Neural cell (in vitro differentiated cells): ENCODE measurements around the gene CGNL1. TPM values are rescaled to one million over a fixed set of nuclear protein-coding genes. Genes with fewer than 3 reads are reported as not detected.

ENCODE experiments used
- H2AFZ ChIP-seq: fragments of 200-600, 300-800 bp; sonication (generic), shearing (Covaris generic); 2 replicates; pipeline ENCODE4 v1.6.0; 2014; ENCODE audit warnings: low read depth, mild to moderate bottlenecking, antibody characterized with exemption, low read length, moderate library complexity
- H3F3A ChIP-seq: fragments of 200-600 bp; shearing (Covaris generic); 2 replicates; pipeline ENCODE4 v1.6.1; 2016; ENCODE audit warnings: mild to moderate bottlenecking, moderate library complexity, mixed read lengths, antibody characterized with exemption, low read length; ENCODE audit not compliant: insufficient read depth, poor library complexity, severe bottlenecking
- H3K27ac ChIP-seq: fragments of 200-600, 300-800 bp; sonication (generic), shearing (Covaris generic); 2 replicates; pipeline ENCODE4 v1.5.1; 2014; ENCODE audit warnings: mild to moderate bottlenecking, low read length, moderate library complexity
- H3K27me3 ChIP-seq: fragments of 300-800, 200-600 bp; sonication (generic), shearing (Covaris generic); 2 replicates; pipeline ENCODE4 v1.6.0; 2014; ENCODE audit warnings: mild to moderate bottlenecking, low read depth, low read length, moderate library complexity; ENCODE audit not compliant: insufficient read depth
- H3K36me3 ChIP-seq: fragments of 300-800, 200-600 bp; sonication (generic), shearing (Covaris generic); 2 replicates; pipeline ENCODE4 v1.5.1; 2014; ENCODE audit warnings: mild to moderate bottlenecking, antibody characterized with exemption, low read length, moderate library complexity; ENCODE audit not compliant: insufficient read depth
- H3K4me2 ChIP-seq: fragments of 300-800, 200-600 bp; sonication (generic), shearing (Covaris generic); 2 replicates; pipeline ENCODE4 v1.6.0; 2014; ENCODE audit warnings: mild to moderate bottlenecking, low read length
- H3K4me3 ChIP-seq: fragments of 300-800, 200-600 bp; sonication (generic), shearing (Covaris generic); 2 replicates; pipeline ENCODE4 v1.5.1; 2014; ENCODE audit warnings: mild to moderate bottlenecking, low read length, moderate library complexity
- H3K79me2 ChIP-seq: fragments of 200-600 bp; shearing (Covaris generic); replicated peaks from 2 replicates; pipeline ENCODE4 v1.6.0; 2014; ENCODE audit warnings: mild to moderate bottlenecking, low read length, moderate library complexity; ENCODE audit not compliant: insufficient read depth
- H3K9ac ChIP-seq: fragments of 300-800, 200-600 bp; sonication (generic), shearing (Covaris generic); 2 replicates; pipeline ENCODE4 v1.6.1; 2016; ENCODE audit warnings: mild to moderate bottlenecking, low read length, mixed read lengths
- H3K9me2 ChIP-seq: fragments of 200-600 bp; shearing (Covaris generic); 2 replicates; pipeline ENCODE4 v1.6.1; 2016; ENCODE audit warnings: mild to moderate bottlenecking, low read length, mixed read lengths; ENCODE audit not compliant: insufficient read depth
- H3K9me3 ChIP-seq: fragments of 200-600, 300-800 bp; sonication (generic), shearing (Covaris generic); 2 replicates; pipeline ENCODE4 v1.6.1; 2016; ENCODE audit warnings: mild to moderate bottlenecking, mixed run types, low read length, moderate library complexity, mixed read lengths
- H4K20me1 ChIP-seq: fragments of 200-600 bp; shearing (Covaris generic); 2 replicates; pipeline ENCODE4 v1.6.1; 2016; ENCODE audit warnings: mild to moderate bottlenecking, mixed run types; ENCODE audit not compliant: insufficient read depth
- CTCF ChIP-seq: fragments of 450-650 bp; IDR thresholded peaks from 2 replicates; pipeline ENCODE4 v1.5.1; 2014; ENCODE audit warnings: antibody characterized with exemption, mild to moderate bottlenecking, moderate library complexity; ENCODE audit not compliant: poor library complexity, severe bottlenecking
- EP300 ChIP-seq: fragments of 450-650 bp; conservative IDR thresholded peaks from 2 replicates; pipeline ENCODE4 v1.6.1; 2014; ENCODE audit warnings: antibody characterized with exemption, mild to moderate bottlenecking, moderate library complexity; ENCODE audit not compliant: poor library complexity, severe bottlenecking
- EZH2 ChIP-seq: fragments of 200-600, 300-800 bp; shearing (Covaris generic), sonication (generic); IDR thresholded peaks from 2 replicates; pipeline ENCODE4 v1.6.1; 2014; ENCODE audit warnings: antibody characterized with exemption, low read length, borderline replicate concordance, mild to moderate bottlenecking; ENCODE audit not compliant: insufficient read depth, poor library complexity, severe bottlenecking
- MXI1 ChIP-seq: fragments of 450-650 bp; conservative IDR thresholded peaks from 2 replicates; pipeline ENCODE4 v1.6.1; 2014; ENCODE audit warnings: antibody characterized with exemption, mild to moderate bottlenecking; ENCODE audit not compliant: poor library complexity, severe bottlenecking
- POLR2AphosphoS5 ChIP-seq: IDR thresholded peaks from 2 replicates; pipeline ENCODE4 v1.6.1; 2012
- RAD21 ChIP-seq: fragments of 450-650 bp; conservative IDR thresholded peaks from 2 replicates; pipeline ENCODE4 v1.6.1; 2014; ENCODE audit warnings: antibody characterized with exemption, mild to moderate bottlenecking, moderate library complexity
- REST ChIP-seq: IDR thresholded peaks from 2 replicates; pipeline ENCODE4 v1.6.1; 2012; ENCODE audit warnings: borderline replicate concordance
- SMC3 ChIP-seq: fragments of 450-650 bp; conservative IDR thresholded peaks from 2 replicates; pipeline ENCODE4 v1.6.1; 2014; ENCODE audit warnings: antibody characterized with exemption, mild to moderate bottlenecking, moderate library complexity; ENCODE audit not compliant: poor library complexity
- TAF1 ChIP-seq: IDR thresholded peaks from 2 replicates; pipeline ENCODE4 v1.6.1; 2012; ENCODE audit warnings: low read depth
- polyA plus RNA-seq: library from polyadenylated mRNA; depleted of rRNA; stranded (reverse); fragments of >200 nt; gene quantifications from 2 replicates; pipeline ENCODE4 v1.2.3, GENCODE V29; 2014

Gene CGNL1
- polyA plus RNA-seq, 1 donor from 2014 or later, result 0.26 TPM

DNA sequence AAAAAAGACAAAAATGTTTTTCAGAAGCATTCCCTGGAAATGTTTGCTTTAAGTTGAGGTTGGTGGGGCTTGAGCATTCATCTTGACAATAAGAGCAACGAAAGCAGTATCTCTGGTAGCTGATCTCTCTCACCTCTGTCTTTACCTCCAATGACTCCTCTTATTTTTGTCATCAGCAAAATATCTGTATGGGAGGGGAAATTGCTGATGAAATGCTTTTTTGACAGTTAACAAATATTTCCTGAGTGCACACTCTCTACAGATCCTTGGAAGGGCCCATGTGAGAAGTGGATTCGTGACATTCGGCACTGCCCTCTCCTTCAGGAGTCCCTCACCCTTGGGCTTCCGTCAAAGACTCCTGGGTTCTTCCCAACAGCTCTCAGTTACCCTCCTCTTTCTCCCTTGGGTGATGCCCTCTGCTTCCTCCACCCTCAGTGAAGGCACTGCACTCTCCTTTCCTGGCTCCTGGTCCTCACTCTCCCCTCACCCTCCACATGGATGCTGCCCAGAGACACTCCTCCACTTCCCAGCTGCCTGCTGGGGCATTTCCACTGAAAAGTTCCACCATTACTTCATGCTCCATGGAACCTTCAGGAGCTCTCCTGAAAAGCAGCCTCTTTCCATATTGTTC is 2.9 kb upstream of the CGNL1 start:
- H3K36me3 ChIP-seq, result no peaks in the 10 kb centered on the region
- H3K27me3 ChIP-seq, result peaks cover 34% of the 10 kb centered on the region

DNA sequence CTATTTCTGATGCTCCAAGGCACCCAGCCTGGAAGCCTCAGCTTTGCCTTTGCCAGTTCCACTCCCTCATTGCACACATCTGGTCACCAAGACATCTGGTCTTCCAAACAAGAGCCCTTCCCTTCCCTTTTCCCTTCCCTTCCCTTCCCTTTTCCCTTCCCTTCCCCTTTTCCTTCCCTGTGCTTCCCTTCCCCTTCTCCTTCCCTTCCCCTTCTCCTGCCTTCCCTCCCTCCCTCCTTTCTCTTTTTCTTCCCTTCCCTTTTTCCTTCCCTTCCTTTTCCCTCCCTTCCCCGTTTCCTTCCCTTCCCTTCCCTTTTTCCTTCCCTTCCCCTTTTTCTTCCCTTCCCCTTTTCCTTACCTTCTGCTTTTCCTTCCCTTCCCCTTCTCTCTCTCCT is 2.4 kb upstream of the CGNL1 start:
- no peak overlapping the region for H3K4me3 ChIP-seq
- H3K27me3 ChIP-seq, result peaks cover 34% of the 10 kb centered on the region
- H3F3A ChIP-seq, result no peaks in the 10 kb centered on the region
- no peak overlapping the region for H3K27ac ChIP-seq
- H2AFZ ChIP-seq, result no peak overlapping the region
- no peak overlapping the region for H3K9ac ChIP-seq
- no peak for TF ChIP-seq MXI1
- no peak for TF ChIP-seq RAD21
- H3K9me2 ChIP-seq, result no peaks in the 10 kb centered on the region
- H3K4me2 ChIP-seq, result no peak overlapping the region
- H3K36me3 ChIP-seq, result no peaks in the 10 kb centered on the region
- no peaks in the 10 kb centered on the region for H3K9me3 ChIP-seq
- no peaks in the 10 kb centered on the region for H4K20me1 ChIP-seq
- no peaks in the 10 kb centered on the region for H3K79me2 ChIP-seq

More for the DNA sequence above, 2.9 kb upstream of the CGNL1 start:
- Histone ChIP-seq H2AFZ (no peak overlapping the region), H3K4me3 (no peak overlapping the region), H3K9me3 (no peaks in the 10 kb centered on the region), H3K4me2 (no peak overlapping the region), H3K79me2 (no peaks in the 10 kb centered on the region), H4K20me1 (no peaks in the 10 kb centered on the region), H3F3A (no peaks in the 10 kb centered on the region), H3K27ac (no peak overlapping the region), H3K9ac (no peak overlapping the region), H3K9me2 (no peaks in the 10 kb centered on the region)
- no peak for TF ChIP-seq TAF1
- TF ChIP-seq MXI1, result no peak
- no peak for TF ChIP-seq POLR2AphosphoS5

DNA sequence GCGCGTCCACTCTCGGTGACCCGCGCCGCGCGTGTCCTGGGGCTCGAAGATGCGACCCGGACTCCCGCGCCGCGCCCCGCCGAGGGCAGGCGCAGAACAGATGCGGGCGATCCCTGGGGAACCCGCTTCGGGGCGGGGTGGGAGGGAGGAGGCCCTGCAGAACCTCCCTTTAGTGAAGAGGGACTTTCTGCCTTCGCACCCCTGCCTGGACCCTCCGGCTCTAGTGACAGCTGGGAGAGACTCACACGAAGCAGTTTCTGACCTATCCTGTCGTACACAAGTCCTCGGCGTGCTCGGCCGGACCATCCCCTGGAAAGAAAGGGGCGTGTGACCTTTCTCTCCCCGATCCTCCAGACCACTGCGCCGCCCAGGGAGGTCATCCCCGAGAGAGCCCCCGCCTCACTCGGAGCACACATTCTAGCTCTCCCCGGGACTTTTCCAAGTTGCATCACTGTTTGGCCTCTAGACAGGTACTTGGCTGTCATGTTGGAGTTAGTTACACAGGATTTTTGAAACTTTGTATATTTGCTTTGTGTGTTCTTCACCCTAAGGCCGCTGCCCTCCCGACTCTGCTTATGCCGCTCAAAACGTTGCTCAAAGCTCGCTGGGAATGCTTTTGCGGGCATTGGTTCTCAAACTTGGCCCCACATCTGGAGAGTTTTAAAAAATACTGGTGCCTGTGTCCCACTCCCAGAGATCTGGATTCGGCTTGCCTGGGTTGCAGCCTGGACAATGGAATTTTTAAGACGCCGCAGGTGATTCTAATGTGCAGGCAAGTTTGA is 582 bp downstream of the CGNL1 start:
- H3K36me3 ChIP-seq, result no peaks in the 10 kb centered on the region
- no peaks in the 10 kb centered on the region for H4K20me1 ChIP-seq
- peaks cover 34% of the 10 kb centered on the region for H3K27me3 ChIP-seq
- H3K9ac ChIP-seq, result peak overlapping the region; percentile 31
- H3K79me2 ChIP-seq, result no peaks in the 10 kb centered on the region
- peak overlapping the region; percentile 68 for H3K4me3 ChIP-seq
- no peak for TF ChIP-seq EP300
- no peak for TF ChIP-seq SMC3
- TF ChIP-seq RAD21, result no peak
- no peak for TF ChIP-seq TAF1
- TF ChIP-seq MXI1, result no peak
- no peak for TF ChIP-seq POLR2AphosphoS5
- no peak for TF ChIP-seq CTCF
- no peak for TF ChIP-seq EZH2
- TF ChIP-seq REST, result no peak
- no peaks in the 10 kb centered on the region for H3F3A ChIP-seq
- H3K27ac ChIP-seq, result no peak overlapping the region
- H3K9me2 ChIP-seq, result no peaks in the 10 kb centered on the region
- no peaks in the 10 kb centered on the region for H3K9me3 ChIP-seq
- no peak overlapping the region for H2AFZ ChIP-seq
- no peak overlapping the region for H3K4me2 ChIP-seq
